Epithelial cell of esophagus (primary cell): ENCODE data around the gene GRM5.

Experiments
- DNase-seq: peaks from one replicate; pipeline ENCODE4 v3.0.0; 2010; ENCODE audit warnings: low read depth
- H3K4me3 ChIP-seq: 2 replicates; pipeline ENCODE4 v1.5.1; 2011; ENCODE audit warnings: mild to moderate bottlenecking, low read length, control low read depth
- TF ChIP-seq, protein P1 (sequence below): IDR thresholded peaks from 2 replicates; pipeline ENCODE4 v1.5.1; 2011; ENCODE audit warnings: low read depth, mild to moderate bottlenecking, low read length, control low read depth, inconsistent platforms; ENCODE audit not compliant: insufficient read depth; ENCODE audit errors: missing control alignments

The GRM5 gene

DNA sequence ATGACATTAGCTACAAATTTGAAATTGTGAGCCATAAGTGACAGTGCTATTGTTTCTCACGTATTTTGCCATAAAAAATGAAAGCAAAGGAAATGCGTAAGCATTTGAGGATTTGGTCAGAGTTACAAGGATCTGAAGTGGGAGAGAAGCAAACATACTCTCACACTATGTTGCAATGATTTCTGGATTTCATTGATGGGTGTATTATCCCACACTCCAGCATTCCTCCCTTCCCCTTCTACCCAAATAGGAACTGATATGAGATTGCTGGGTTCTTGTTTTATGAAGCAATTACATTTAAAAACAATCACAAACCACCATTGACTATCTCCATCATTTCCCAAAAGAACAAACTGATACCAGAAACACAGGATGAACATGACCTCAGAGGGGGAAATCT is 414.2 kb downstream of the GRM5 start:
- no peak overlapping the region for H3K4me3 ChIP-seq
- DNase-seq, result no peak
- TF ChIP-seq, protein P1, sequence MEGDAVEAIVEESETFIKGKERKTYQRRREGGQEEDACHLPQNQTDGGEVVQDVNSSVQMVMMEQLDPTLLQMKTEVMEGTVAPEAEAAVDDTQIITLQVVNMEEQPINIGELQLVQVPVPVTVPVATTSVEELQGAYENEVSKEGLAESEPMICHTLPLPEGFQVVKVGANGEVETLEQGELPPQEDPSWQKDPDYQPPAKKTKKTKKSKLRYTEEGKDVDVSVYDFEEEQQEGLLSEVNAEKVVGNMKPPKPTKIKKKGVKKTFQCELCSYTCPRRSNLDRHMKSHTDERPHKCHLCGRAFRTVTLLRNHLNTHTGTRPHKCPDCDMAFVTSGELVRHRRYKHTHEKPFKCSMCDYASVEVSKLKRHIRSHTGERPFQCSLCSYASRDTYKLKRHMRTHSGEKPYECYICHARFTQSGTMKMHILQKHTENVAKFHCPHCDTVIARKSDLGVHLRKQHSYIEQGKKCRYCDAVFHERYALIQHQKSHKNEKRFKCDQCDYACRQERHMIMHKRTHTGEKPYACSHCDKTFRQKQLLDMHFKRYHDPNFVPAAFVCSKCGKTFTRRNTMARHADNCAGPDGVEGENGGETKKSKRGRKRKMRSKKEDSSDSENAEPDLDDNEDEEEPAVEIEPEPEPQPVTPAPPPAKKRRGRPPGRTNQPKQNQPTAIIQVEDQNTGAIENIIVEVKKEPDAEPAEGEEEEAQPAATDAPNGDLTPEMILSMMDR, result no peak

DNA sequence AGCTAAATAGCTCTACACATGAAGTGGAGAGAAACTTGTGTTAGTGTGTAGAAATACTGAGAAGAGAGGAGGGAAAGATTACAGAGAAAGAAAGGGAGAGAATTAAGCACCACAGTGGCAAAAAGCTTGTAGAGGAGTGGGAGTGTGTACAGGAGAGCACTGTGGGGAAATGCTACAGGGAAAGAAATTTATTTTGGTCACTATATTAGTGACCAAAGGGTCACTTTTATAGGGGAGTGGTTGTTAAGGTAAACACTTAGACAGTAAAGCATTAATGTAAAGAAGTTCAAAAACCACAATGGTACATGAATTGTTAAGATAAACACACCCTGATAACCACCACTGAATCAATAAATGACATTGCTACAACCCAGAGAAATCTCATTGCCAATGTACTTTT is 421.1 kb downstream of the GRM5 start:
- no peak for DNase-seq
- no peak overlapping the region for H3K4me3 ChIP-seq
- TF ChIP-seq, protein P1, result no peak

- no peak overlapping the region for H3K4me3 ChIP-seq
- TF ChIP-seq, protein P1, result no peak
- DNase-seq, result no peak
Observed at GRCh38 chr11:88632163-88632562, 433.6 kb downstream of the GRM5 start.

- peak; percentile 78 for DNase-seq
- H3K4me3 ChIP-seq, result no peak overlapping the region
- TF ChIP-seq, protein P1, result no peak
Observed at GRCh38 chr11:88631497-88631896, 434.3 kb downstream of the GRM5 start.

GRCh38 chr11:88629496-88629895 is 436.3 kb downstream of the GRM5 start:
- TF ChIP-seq, protein P1, result no peak
- no peak overlapping the region for H3K4me3 ChIP-seq
- peak; percentile 27 for DNase-seq

GRCh38 chr11:88626216-88626615 is 439.6 kb downstream of the GRM5 start:
- TF ChIP-seq, protein P1, result no peak
- no peak overlapping the region for H3K4me3 ChIP-seq
- no peak for DNase-seq

DNA sequence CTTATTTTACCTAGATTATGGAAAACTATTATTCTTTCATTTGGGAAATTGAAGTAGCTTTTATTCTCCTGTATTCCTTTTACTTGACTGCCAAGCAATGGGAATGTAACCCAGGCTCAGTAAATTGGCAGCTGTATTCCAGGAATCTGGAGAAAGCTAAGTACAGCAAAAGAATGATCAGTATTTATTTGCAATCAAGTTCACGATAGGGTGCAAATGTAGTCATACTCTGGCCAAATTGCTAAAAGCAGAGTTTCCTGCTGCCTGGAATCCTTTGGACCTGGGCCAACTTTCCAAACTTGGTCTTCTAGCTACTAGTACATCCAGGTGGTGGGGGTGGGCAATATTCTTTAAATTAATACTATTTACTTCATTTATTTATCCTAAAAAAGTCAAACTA is 442.3 kb downstream of the GRM5 start:
- TF ChIP-seq, protein P1, result no peak
- no peak for DNase-seq
- H3K4me3 ChIP-seq, result no peak overlapping the region
